WTC11 (cell line): Measurements from ENCODE around the gene UTP20. TPM values are rescaled to one million over a fixed set of nuclear protein-coding genes. Genes with fewer than 3 reads are reported as not detected.

Experiments used
- ATAC-seq: fragments of 200-7000 bp; cut with Tn5 transposase; 2 replicates; pipeline ENCODE4 v1.10.0; 2021; ENCODE audit warnings: mild to moderate bottlenecking, moderate library complexity
- CTCF ChIA-PET: fragments of 300-600 bp; sonication (Branson Sonifier 250); formaldehyde crosslinking; loops from one replicate; lab custom pipeline; 2021; ENCODE audit warnings: antibody characterized with exemption; lab: Charles Lee
- POLR2A ChIA-PET: fragments of 350-600 bp; sonication (Branson Sonifier 250); formaldehyde crosslinking; loops from one replicate; lab custom pipeline; 2021; ENCODE audit warnings: antibody characterized with exemption; lab: Charles Lee
- DNase-seq: peaks from one replicate; pipeline ENCODE4 v3.0.0; 2021; ENCODE audit warnings: low spot score
- H3K27ac Mint-ChIP-seq: 2 replicates; pipeline ENCODE4 v1.8.0; 2021; ENCODE audit warnings: mixed read lengths
- H3K27me3 Mint-ChIP-seq: 2 replicates; pipeline ENCODE4 v1.8.0; 2021; ENCODE audit warnings: low read depth, mild to moderate bottlenecking, moderate library complexity, mixed read lengths
- H3K36me3 Mint-ChIP-seq: 2 replicates; pipeline ENCODE4 v1.8.0; 2021; ENCODE audit warnings: mixed read lengths
- H3K4me1 Mint-ChIP-seq: 2 replicates; pipeline ENCODE4 v1.8.0; 2022; ENCODE audit warnings: mixed read lengths
- H3K4me3 Mint-ChIP-seq: 2 replicates; pipeline ENCODE4 v1.8.0; 2021; ENCODE audit warnings: mild to moderate bottlenecking, moderate library complexity, mixed read lengths
- H3K9me3 Mint-ChIP-seq: 2 replicates; pipeline ENCODE4 v1.8.0; 2021; ENCODE audit warnings: mixed read lengths
- AR ChIP-seq: fragments of 250-450 bp; sonication (Bioruptor Pico); IDR thresholded peaks from 2 replicates; pipeline ENCODE4 v1.9.0; 2021; ENCODE audit warnings: mild to moderate bottlenecking
- CDX4 ChIP-seq: fragments of 250-450 bp; sonication (Bioruptor Pico); IDR thresholded peaks from 2 replicates; pipeline ENCODE4 v1.9.0; 2021; ENCODE audit warnings: moderate library complexity, mild to moderate bottlenecking, inconsistent platforms, borderline replicate concordance
- FOXJ3 ChIP-seq: sonication (generic); formaldehyde crosslinking; IDR thresholded peaks from 2 replicates; pipeline ENCODE4 v1.9.0; 2021; ENCODE audit warnings: missing genetic modification reagents, mild to moderate bottlenecking, borderline replicate concordance
- FOXP1 ChIP-seq: sonication (generic); formaldehyde crosslinking; IDR thresholded peaks from 2 replicates; pipeline ENCODE4 v1.8.0; 2022; ENCODE audit warnings: missing genetic modification reagents, mild to moderate bottlenecking, moderate library complexity, borderline replicate concordance
- GABPB1 ChIP-seq: sonication (generic); formaldehyde crosslinking; IDR thresholded peaks from 2 replicates; pipeline ENCODE4 v1.8.1; 2023; ENCODE audit warnings: mild to moderate bottlenecking, missing genetic modification reagents
- HMGXB4 ChIP-seq: sonication (generic); formaldehyde crosslinking; IDR thresholded peaks from 2 replicates; pipeline ENCODE4 v1.8.1; 2023; ENCODE audit warnings: mild to moderate bottlenecking, moderate library complexity, missing genetic modification reagents
- MYBL2 ChIP-seq: sonication (generic); formaldehyde crosslinking; IDR thresholded peaks from 2 replicates; pipeline ENCODE4 v1.8.1; 2023; ENCODE audit warnings: mild to moderate bottlenecking, moderate library complexity, missing genetic modification reagents
- NFATC4 ChIP-seq: fragments of 250-450 bp; sonication (Bioruptor Pico); IDR thresholded peaks from 2 replicates; pipeline ENCODE4 v1.9.0; 2021; ENCODE audit warnings: mild to moderate bottlenecking
- NR3C1 ChIP-seq: sonication (generic); formaldehyde crosslinking; conservative IDR thresholded peaks from 2 replicates; pipeline ENCODE4 v1.8.1; 2023; ENCODE audit warnings: low read depth, mild to moderate bottlenecking, missing genetic modification reagents
- RELA ChIP-seq: sonication (generic); formaldehyde crosslinking; IDR thresholded peaks from 2 replicates; pipeline ENCODE4 v1.8.1; 2022; ENCODE audit warnings: missing genetic modification reagents, mild to moderate bottlenecking, borderline replicate concordance
- TEAD1 ChIP-seq: sonication (generic); formaldehyde crosslinking; IDR thresholded peaks from 2 replicates; pipeline ENCODE4 v1.8.0; 2022; ENCODE audit warnings: mild to moderate bottlenecking, missing genetic modification reagents
- ZNF138 ChIP-seq: sonication (generic); formaldehyde crosslinking; conservative IDR thresholded peaks from 2 replicates; pipeline ENCODE4 v1.8.1; 2022; ENCODE audit warnings: mild to moderate bottlenecking, moderate library complexity, missing genetic modification reagents
- ZNF232 ChIP-seq: sonication (generic); formaldehyde crosslinking; IDR thresholded peaks from 2 replicates; pipeline ENCODE4 v1.8.0; 2022; ENCODE audit warnings: mild to moderate bottlenecking, missing genetic modification reagents
- ZNF317 ChIP-seq: sonication (generic); formaldehyde crosslinking; IDR thresholded peaks from 2 replicates; pipeline ENCODE4 v1.8.1; 2023; ENCODE audit warnings: low read depth, mild to moderate bottlenecking, moderate library complexity, missing genetic modification reagents, borderline replicate concordance
- ZNF671 ChIP-seq: fragments of 250-450 bp; sonication (Bioruptor Pico); IDR thresholded peaks from 2 replicates; pipeline ENCODE4 v1.8.0; 2021; ENCODE audit warnings: mild to moderate bottlenecking
- total RNA-seq: library from RNA; stranded (reverse); gene quantifications from 3 replicates; pipeline ENCODE4 v1.2.3, GENCODE V29; 2021
- TF ChIP-seq, protein P1 (sequence below): sonication (generic); formaldehyde crosslinking; IDR thresholded peaks from 2 replicates; pipeline ENCODE4 v1.8.0; 2023; ENCODE audit warnings: missing genetic modification reagents, mild to moderate bottlenecking, borderline replicate concordance
- TF ChIP-seq, protein P2 (sequence below): sonication (generic); formaldehyde crosslinking; IDR thresholded peaks from 2 replicates; pipeline ENCODE4 v1.8.0; 2022; ENCODE audit warnings: mild to moderate bottlenecking, missing genetic modification reagents
- TF ChIP-seq, protein P3 (sequence below): fragments of 250-450 bp; sonication (Bioruptor Pico); IDR thresholded peaks from 2 replicates; pipeline ENCODE4 v1.9.0; 2021; ENCODE audit warnings: mild to moderate bottlenecking, borderline replicate concordance
- TF ChIP-seq, protein P4 (sequence below): sonication (generic); formaldehyde crosslinking; IDR thresholded peaks from 2 replicates; pipeline ENCODE4 v1.8.0; 2022; ENCODE audit warnings: mild to moderate bottlenecking, missing genetic modification reagents

The UTP20 gene
- total RNA-seq, 1 experiment from 2014 or later: 34.1 TPM

DNA sequence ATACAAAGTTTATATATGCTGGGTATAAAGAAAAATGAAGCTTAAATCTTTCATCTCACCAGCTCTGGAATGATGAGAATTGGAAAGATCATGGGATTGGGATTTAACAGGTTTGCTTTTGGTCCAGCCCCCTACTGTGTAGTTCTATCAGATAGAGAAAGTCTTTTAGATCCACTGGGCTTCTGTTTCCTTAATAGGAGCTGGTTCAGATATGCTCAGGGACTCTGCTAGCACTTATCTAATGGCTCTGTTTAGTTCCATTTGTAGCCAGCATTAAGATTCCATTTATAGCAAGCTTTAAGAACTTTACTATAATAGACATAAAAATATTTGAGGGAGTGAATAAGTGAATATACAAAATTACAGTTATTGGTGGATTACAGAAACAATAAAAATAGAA is 42.6 kb downstream of the UTP20 start (continued):
- TF ChIP-seq, protein P1, sequence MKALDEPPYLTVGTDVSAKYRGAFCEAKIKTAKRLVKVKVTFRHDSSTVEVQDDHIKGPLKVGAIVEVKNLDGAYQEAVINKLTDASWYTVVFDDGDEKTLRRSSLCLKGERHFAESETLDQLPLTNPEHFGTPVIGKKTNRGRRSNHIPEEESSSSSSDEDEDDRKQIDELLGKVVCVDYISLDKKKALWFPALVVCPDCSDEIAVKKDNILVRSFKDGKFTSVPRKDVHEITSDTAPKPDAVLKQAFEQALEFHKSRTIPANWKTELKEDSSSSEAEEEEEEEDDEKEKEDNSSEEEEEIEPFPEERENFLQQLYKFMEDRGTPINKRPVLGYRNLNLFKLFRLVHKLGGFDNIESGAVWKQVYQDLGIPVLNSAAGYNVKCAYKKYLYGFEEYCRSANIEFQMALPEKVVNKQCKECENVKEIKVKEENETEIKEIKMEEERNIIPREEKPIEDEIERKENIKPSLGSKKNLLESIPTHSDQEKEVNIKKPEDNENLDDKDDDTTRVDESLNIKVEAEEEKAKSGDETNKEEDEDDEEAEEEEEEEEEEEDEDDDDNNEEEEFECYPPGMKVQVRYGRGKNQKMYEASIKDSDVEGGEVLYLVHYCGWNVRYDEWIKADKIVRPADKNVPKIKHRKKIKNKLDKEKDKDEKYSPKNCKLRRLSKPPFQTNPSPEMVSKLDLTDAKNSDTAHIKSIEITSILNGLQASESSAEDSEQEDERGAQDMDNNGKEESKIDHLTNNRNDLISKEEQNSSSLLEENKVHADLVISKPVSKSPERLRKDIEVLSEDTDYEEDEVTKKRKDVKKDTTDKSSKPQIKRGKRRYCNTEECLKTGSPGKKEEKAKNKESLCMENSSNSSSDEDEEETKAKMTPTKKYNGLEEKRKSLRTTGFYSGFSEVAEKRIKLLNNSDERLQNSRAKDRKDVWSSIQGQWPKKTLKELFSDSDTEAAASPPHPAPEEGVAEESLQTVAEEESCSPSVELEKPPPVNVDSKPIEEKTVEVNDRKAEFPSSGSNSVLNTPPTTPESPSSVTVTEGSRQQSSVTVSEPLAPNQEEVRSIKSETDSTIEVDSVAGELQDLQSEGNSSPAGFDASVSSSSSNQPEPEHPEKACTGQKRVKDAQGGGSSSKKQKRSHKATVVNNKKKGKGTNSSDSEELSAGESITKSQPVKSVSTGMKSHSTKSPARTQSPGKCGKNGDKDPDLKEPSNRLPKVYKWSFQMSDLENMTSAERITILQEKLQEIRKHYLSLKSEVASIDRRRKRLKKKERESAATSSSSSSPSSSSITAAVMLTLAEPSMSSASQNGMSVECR (CRISPR knock-in tag): no peak
- TF ChIP-seq, protein P2, sequence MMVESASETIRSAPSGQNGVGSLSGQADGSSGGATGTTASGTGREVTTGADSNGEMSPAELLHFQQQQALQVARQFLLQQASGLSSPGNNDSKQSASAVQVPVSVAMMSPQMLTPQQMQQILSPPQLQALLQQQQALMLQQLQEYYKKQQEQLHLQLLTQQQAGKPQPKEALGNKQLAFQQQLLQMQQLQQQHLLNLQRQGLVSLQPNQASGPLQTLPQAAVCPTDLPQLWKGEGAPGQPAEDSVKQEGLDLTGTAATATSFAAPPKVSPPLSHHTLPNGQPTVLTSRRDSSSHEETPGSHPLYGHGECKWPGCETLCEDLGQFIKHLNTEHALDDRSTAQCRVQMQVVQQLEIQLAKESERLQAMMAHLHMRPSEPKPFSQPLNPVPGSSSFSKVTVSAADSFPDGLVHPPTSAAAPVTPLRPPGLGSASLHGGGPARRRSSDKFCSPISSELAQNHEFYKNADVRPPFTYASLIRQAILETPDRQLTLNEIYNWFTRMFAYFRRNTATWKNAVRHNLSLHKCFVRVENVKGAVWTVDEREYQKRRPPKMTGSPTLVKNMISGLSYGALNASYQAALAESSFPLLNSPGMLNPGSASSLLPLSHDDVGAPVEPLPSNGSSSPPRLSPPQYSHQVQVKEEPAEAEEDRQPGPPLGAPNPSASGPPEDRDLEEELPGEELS (CRISPR knock-in tag): no peak
- TF ChIP-seq CDX4 (CRISPR knock-in tag): no peak
- TF ChIP-seq, protein P3, sequence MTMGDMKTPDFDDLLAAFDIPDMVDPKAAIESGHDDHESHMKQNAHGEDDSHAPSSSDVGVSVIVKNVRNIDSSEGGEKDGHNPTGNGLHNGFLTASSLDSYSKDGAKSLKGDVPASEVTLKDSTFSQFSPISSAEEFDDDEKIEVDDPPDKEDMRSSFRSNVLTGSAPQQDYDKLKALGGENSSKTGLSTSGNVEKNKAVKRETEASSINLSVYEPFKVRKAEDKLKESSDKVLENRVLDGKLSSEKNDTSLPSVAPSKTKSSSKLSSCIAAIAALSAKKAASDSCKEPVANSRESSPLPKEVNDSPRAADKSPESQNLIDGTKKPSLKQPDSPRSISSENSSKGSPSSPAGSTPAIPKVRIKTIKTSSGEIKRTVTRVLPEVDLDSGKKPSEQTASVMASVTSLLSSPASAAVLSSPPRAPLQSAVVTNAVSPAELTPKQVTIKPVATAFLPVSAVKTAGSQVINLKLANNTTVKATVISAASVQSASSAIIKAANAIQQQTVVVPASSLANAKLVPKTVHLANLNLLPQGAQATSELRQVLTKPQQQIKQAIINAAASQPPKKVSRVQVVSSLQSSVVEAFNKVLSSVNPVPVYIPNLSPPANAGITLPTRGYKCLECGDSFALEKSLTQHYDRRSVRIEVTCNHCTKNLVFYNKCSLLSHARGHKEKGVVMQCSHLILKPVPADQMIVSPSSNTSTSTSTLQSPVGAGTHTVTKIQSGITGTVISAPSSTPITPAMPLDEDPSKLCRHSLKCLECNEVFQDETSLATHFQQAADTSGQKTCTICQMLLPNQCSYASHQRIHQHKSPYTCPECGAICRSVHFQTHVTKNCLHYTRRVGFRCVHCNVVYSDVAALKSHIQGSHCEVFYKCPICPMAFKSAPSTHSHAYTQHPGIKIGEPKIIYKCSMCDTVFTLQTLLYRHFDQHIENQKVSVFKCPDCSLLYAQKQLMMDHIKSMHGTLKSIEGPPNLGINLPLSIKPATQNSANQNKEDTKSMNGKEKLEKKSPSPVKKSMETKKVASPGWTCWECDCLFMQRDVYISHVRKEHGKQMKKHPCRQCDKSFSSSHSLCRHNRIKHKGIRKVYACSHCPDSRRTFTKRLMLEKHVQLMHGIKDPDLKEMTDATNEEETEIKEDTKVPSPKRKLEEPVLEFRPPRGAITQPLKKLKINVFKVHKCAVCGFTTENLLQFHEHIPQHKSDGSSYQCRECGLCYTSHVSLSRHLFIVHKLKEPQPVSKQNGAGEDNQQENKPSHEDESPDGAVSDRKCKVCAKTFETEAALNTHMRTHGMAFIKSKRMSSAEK (CRISPR knock-in tag): no peak
- TF ChIP-seq, all 79 proteins: peak for 0

DNA sequence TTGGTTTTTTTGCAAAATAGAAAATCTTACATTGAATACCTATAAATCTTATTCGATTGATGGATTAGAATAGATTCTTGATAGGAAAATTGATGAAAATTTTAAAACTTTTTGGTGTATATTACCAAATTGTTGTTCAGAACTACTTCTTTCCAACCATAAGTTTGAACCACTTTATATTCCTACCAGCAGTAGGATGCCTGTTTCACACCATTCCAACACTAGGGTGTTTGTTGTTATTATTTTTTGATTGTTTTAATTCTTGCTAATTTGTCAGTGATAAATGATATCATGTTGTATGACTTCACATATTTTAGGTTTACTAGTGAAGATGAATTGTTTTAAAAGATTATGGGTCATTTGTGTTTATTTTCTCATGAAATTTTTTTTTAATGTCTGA is 43.4 kb downstream of the UTP20 start:
- Mint-ChIP-seq H3K9me3 (no peaks in the 10 kb centered on the region), H3K27ac (no peak overlapping the region), H3K4me3 (no peak overlapping the region), H3K36me3 (peaks cover 36% of the 10 kb centered on the region), H3K27me3 (no peaks in the 10 kb centered on the region), H3K4me1 (no peaks in the 10 kb centered on the region)
- ChIA-PET POLR2A (interaction anchor here (0.5 kb wide), 1 partner anchor 44 kb away, joined by 4 read pairs; no protein-coding TSS in a partner anchor), CTCF (interaction anchor here (0.8 to 1.6 kb wide), 13 partner anchors 8 to 496 kb away, joined by 3 to 9 read pairs (median 5); no protein-coding TSS in a partner anchor)
- ATAC-seq (no peak), DNase-seq (no peak)
- TF ChIP-seq HMGXB4 (CRISPR knock-in tag): no peak
- TF ChIP-seq GABPB1 (CRISPR knock-in tag): no peak
- TF ChIP-seq NR3C1 (CRISPR knock-in tag): no peak
- no peak for TF ChIP-seq FOXP1 (CRISPR knock-in tag)
- no peak for TF ChIP-seq RELA (CRISPR knock-in tag)
- TF ChIP-seq, protein P4, sequence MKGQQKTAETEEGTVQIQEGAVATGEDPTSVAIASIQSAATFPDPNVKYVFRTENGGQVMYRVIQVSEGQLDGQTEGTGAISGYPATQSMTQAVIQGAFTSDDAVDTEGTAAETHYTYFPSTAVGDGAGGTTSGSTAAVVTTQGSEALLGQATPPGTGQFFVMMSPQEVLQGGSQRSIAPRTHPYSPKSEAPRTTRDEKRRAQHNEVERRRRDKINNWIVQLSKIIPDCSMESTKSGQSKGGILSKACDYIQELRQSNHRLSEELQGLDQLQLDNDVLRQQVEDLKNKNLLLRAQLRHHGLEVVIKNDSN: no peak
- TF ChIP-seq AR (CRISPR knock-in tag): no peak
- no peak for TF ChIP-seq TEAD1 (CRISPR knock-in tag)
- TF ChIP-seq ZNF232 (CRISPR knock-in tag): no peak
- TF ChIP-seq ZNF671 (CRISPR knock-in tag): no peak
- TF ChIP-seq ZNF317 (CRISPR knock-in tag): no peak
- no peak for TF ChIP-seq FOXJ3 (CRISPR knock-in tag)
- no peak for TF ChIP-seq ZNF138 (CRISPR knock-in tag)
- TF ChIP-seq MYBL2 (CRISPR knock-in tag): no peak
- TF ChIP-seq NFATC4 (CRISPR knock-in tag): no peak
